Tibial nerve (tissue), 4 donors: ENCODE measurements around the gene COQ8B. TPM values are rescaled to one million over a fixed set of nuclear protein-coding genes. Genes with fewer than 3 reads are reported as not detected.

Source experiments
- DNase-seq, 2 donors: peaks; one replicate each; pipeline ENCODE4 v3.0.0-alpha.2; 2019; ENCODE audit warnings: low spot score in 2 of 2
- H3K27ac ChIP-seq, 4 donors: fragments of 200-600 bp; sonication (generic) in 3 of 4; one replicate each; pipeline ENCODE4 v1.5.1; 2017 to 2019; ENCODE audit warnings: mild to moderate bottlenecking in 1 of 4
- H3K27me3 ChIP-seq, 2 donors: fragments of 200-600 bp; sonication (generic) in 1 of 2; one replicate each; pipeline versions ENCODE4 v1.5.1 to v1.6.0; 2017 to 2019
- H3K36me3 ChIP-seq, 3 donors: fragments of 200-600 bp; sonication (generic); one replicate each; pipeline ENCODE4 v1.5.1; 2018 to 2019
- H3K4me1 ChIP-seq, 4 donors: fragments of 200-600 bp; sonication (generic) in 3 of 4; one replicate each; pipeline ENCODE4 v1.5.1; 2017 to 2019
- H3K4me3 ChIP-seq, 4 donors: fragments of 200-600 bp; sonication (generic) in 3 of 4; one replicate each; pipeline ENCODE4 v1.5.1; 2017 to 2019; ENCODE audit warnings: mild to moderate bottlenecking in 1 of 4, moderate library complexity in 1 of 4
- H3K9me3 ChIP-seq, 4 donors: fragments of 200-600 bp; sonication (generic) in 3 of 4; one replicate each; pipeline ENCODE4 v1.5.1; 2017 to 2019
- CTCF ChIP-seq, 5 experiments: fragments of 200-600 bp in 3 of 5; fragments of 450-650 bp in 2 of 5; sonication (generic) in 3 of 5; IDR thresholded peaks; one replicate each; pipeline ENCODE4 v1.5.1; 2016 to 2019; ENCODE audit warnings: antibody characterized with exemption in 5 of 5, mild to moderate bottlenecking in 3 of 5, moderate library complexity in 2 of 5
- EP300 ChIP-seq, 2 donors: sonication (generic); formaldehyde crosslinking; IDR thresholded peaks; one replicate each; pipeline ENCODE4 v1.6.1; 2017; ENCODE audit warnings: antibody characterized with exemption in 2 of 2, mild to moderate bottlenecking in 1 of 2
- POLR2A ChIP-seq, 2 donors: fragments of 450-650 bp; IDR thresholded peaks; one replicate each; pipeline ENCODE4 v1.6.1; 2017; ENCODE audit warnings: antibody characterized with exemption in 2 of 2, mild to moderate bottlenecking in 2 of 2, moderate library complexity in 2 of 2
- WGBS, 2 donors: methylation state at CpG; one replicate each; pipeline ENCODE4 v1.1.5; 2018; 5-methylcytosine and 5-hydroxymethylcytosine counted together
- total RNA-seq, 4 donors: library from RNA; depleted of rRNA; stranded (reverse); fragments of >200 nt; gene quantifications; one replicate each; pipeline ENCODE4 v1.1.0, GENCODE V29; 2016

Gene COQ8B
- total RNA-seq, 4 donors from 2014 or later, result 71.0 to 88.6 (median 84.3) TPM

DNA sequence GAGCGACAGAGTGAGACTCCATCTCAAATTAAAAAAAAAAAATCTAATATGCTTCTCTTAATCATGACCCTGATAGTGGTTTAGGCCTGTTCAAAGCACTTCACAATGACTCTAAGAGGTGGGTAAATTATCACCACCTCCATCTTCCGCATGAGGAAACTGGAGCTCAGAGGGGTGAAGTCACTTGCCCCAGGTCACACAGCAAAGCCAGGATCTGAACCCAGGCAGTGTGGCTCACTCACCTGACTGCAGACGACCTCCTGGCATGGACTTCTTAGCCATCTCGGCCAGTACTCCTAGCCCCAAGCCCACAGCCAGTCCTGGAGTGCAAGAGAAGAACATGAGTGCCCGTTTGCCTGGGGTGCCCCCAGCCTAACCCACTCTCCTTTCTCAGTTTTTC lies 6.9 kb downstream of the COQ8B start:
- no peak overlapping the region for H3K4me3 ChIP-seq
- 90 to 91% methylated on average over 5 of the region's 5 CpGs for WGBS, 2 donors
- no peaks in the 10 kb centered on the region for H3K27me3 ChIP-seq
- peaks cover 0 to 50% (median 12%) of the 10 kb centered on the region in 4 donors for H3K4me1 ChIP-seq
- H3K36me3 ChIP-seq, result peaks cover 0 to 79% (median 4%) of the 10 kb centered on the region in 3 donors
- no peaks in the 10 kb centered on the region for H3K9me3 ChIP-seq
- TF ChIP-seq POLR2A (IDR thresholded peaks at IDR 0.05) (no peak), CTCF (IDR thresholded peaks at IDR 0.05) (no peak), EP300 (IDR thresholded peaks at IDR 0.05) (no peak)
- DNase-seq, result no peak
- no peak overlapping the region for H3K27ac ChIP-seq

DNA sequence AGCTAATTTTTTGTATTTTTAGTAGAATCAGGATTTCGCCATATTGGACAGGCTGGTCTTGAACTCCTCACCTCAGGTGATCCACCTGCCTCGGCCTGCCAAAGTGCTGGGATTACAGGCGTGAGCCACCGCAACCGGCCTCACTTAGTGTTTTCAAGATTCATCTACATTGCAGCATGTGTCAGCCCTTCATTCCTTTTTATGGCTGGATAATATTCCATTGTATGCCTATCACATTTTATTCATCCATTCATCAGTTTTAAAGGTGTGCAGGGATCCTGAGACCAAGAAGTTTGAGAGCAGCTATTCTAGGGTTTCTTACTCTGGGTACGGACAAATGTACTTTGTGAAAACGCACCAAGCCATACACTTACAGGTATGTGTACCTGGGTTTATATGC lies 9.1 kb downstream of the COQ8B start:
- WGBS, 2 donors, result 97% methylated on average over 7 of the region's 7 CpGs
- H3K36me3 ChIP-seq, result peaks cover 0 to 94% (median 4%) of the 10 kb centered on the region in 3 donors
- no peak for TF ChIP-seq POLR2A (IDR thresholded peaks at IDR 0.05)
- no peak for TF ChIP-seq EP300 (IDR thresholded peaks at IDR 0.05)
- TF ChIP-seq CTCF (IDR thresholded peaks at IDR 0.05), result no peak

DNA sequence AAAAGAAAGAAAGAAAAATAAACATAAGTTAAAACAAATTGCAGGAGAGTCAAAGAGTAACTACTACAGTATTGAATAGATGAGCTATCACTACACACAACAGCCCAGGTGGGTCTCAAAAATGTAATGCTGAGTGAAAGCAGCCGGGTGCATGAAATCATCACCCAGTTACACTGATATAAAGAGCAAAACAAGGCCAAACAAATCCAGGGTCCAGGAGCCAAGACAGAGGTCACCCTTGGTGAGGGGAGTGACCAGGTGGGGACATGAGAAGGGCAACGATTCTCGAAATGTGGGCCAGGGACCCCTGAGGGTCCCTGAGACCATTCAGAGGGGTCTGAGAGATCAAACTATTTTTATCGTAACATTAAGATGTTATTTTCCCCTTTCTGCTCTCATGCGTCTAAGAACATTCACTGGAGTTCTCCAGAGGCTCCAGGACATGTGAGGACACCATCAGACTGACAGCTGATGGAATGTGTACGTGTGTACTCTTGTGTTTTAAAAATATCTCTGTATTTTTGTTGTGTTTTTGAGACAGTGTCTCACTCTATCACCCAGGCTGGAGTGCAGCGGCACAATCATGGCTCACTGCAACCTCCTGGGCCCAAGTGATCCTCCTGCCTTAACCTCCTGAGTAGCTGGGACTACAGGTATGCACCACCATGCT lies 10.6 kb downstream of the COQ8B start:
- Histone ChIP-seq H3K9me3 (no peaks in the 10 kb centered on the region), H3K4me3 (no peak overlapping the region), H3K4me1 (peaks cover 0 to 22% (median 2%) of the 10 kb centered on the region in 4 donors), H3K36me3 (peaks cover 0 to 96% (median 8%) of the 10 kb centered on the region in 3 donors), H3K27ac (peak overlapping the region in 2 of 4 donors; percentile 47 to 72), H3K27me3 (no peaks in the 10 kb centered on the region)
- TF ChIP-seq CTCF (IDR thresholded peaks at IDR 0.05) (no peak), EP300 (IDR thresholded peaks at IDR 0.05) (no peak), POLR2A (IDR thresholded peaks at IDR 0.05) (no peak)
- WGBS, 2 donors, result 74 to 82% methylated on average over 7 of the region's 7 CpGs
- no peak for DNase-seq

More for the DNA sequence above, 9.1 kb downstream of the COQ8B start:
- no peak overlapping the region for H3K27ac ChIP-seq
- DNase-seq, result no peak
- no peaks in the 10 kb centered on the region for H3K9me3 ChIP-seq
- no peaks in the 10 kb centered on the region for H3K27me3 ChIP-seq
- peaks cover 0 to 33% (median 2%) of the 10 kb centered on the region in 4 donors for H3K4me1 ChIP-seq
- H3K4me3 ChIP-seq, result no peak overlapping the region

- DNase-seq, result peak; percentile 76 to 81
- peaks cover 0 to 96% (median 7%) of the 10 kb centered on the region in 3 donors for H3K36me3 ChIP-seq
- H3K4me3 ChIP-seq, result no peak overlapping the region
- peaks cover 0 to 22% (median 2%) of the 10 kb centered on the region in 4 donors for H3K4me1 ChIP-seq
- TF ChIP-seq EP300 (IDR thresholded peaks at IDR 0.05) (peak in 1 of 2 donors; percentile 43), POLR2A (IDR thresholded peaks at IDR 0.05) (no peak), CTCF (IDR thresholded peaks at IDR 0.05) (no peak)
- H3K9me3 ChIP-seq, result no peaks in the 10 kb centered on the region
- WGBS, 2 donors, result 78 to 86% methylated on average over 9 of the region's 9 CpGs
- H3K27ac ChIP-seq, result peak overlapping the region in 2 of 4 donors; percentile 47 to 72
- no peaks in the 10 kb centered on the region for H3K27me3 ChIP-seq
Observed at GRCh38 chr19:40705362-40705651, 11.4 kb downstream of the COQ8B start.

GRCh38 chr19:40704491-40705361 lies 12.0 kb downstream of the COQ8B start:
- H3K9me3 ChIP-seq, result no peaks in the 10 kb centered on the region
- peaks cover 0 to 22% (median 2%) of the 10 kb centered on the region in 4 donors for H3K4me1 ChIP-seq
- no peak for DNase-seq
- no peak overlapping the region for H3K4me3 ChIP-seq
- WGBS, 2 donors, result 83% methylated on average over 18 of the region's 18 CpGs
- H3K36me3 ChIP-seq, result peaks cover 0 to 96% (median 5%) of the 10 kb centered on the region in 3 donors
- no peaks in the 10 kb centered on the region for H3K27me3 ChIP-seq
- TF ChIP-seq POLR2A (IDR thresholded peaks at IDR 0.05), result no peak
- TF ChIP-seq CTCF (IDR thresholded peaks at IDR 0.05), result no peak
- TF ChIP-seq EP300 (IDR thresholded peaks at IDR 0.05), result no peak
- H3K27ac ChIP-seq, result peak overlapping the region in 2 of 4 donors; percentile 47 to 72
